ENCODE data around the gene EGLN3. TPM values are rescaled to one million over a fixed set of nuclear protein-coding genes. Genes with fewer than 3 reads are reported as not detected.

The EGLN3 gene
- total and polyA plus RNA-seq, 2 of the 13 experiments (the other 11 are each of a cell fraction or from before 2014, with no cell fraction given): 0.18 to 27.3 TPM

DNA sequence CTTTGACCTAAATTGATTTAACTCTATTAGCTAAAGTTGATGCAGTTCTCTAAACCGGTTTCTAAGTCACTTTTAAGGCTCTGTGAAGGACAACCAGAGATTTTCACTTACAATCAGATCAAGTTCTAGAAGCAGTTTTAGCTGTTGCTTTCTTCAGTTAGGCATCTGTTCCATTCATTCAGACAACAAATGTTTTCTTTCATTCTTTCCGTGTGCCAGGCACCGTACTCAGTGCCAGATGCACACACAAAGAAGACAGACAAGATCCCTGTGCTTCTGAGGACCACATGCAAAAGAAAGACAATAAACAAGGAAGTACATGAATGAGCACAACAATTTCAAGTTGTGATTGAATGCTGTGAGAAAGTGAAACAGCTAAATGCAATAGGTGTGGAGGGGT is 11.1 kb upstream of the EGLN3 start:
- in situ Hi-C loops (cut with HindIII; ENCODE audit: extremely low pct_ligation_motif_present, low pct_unique_long_range_greater_than_20kb): no loop called here
- CTCF ChIA-PET (ENCODE audit: low intra/inter-chr PET ratio, low total read pairs): no interaction called here
- TF ChIP-seq SYNCRIP (IDR thresholded peaks at IDR 0.05; ENCODE audit: insufficient read depth, low read depth, low read length) (no peak), ZNF614 (CRISPR knock-in tag; IDR thresholded peaks at IDR 0.05; ENCODE audit: borderline replicate concordance) (no peak), PITX1 (CRISPR knock-in tag; IDR thresholded peaks at IDR 0.05) (no peak), ZNF768 (CRISPR knock-in tag; IDR thresholded peaks at IDR 0.05) (no peak), TP53 (CRISPR knock-in tag; conservative IDR thresholded peaks at IDR 0.05) (no peak), AGO2 (optimal IDR thresholded peaks at IDR 0.05; ENCODE audit: low read depth, low read length) (no peak), TARDBP (CRISPR knock-in tag; IDR thresholded peaks at IDR 0.05) (no peak), ZKSCAN1 (IDR thresholded peaks at IDR 0.05; ENCODE audit: low read length) (no peak), ATF7-NPFF (CRISPR knock-in tag; IDR thresholded peaks at IDR 0.05; ENCODE audit: low read depth) (no peak), ZNF430 (CRISPR knock-in tag; IDR thresholded peaks at IDR 0.05) (no peak), ELF1 (CRISPR knock-in tag; IDR thresholded peaks at IDR 0.05) (no peak), ISL2 (CRISPR knock-in tag; IDR thresholded peaks at IDR 0.05) (no peak)
- TF ChIP-seq, protein P1, sequence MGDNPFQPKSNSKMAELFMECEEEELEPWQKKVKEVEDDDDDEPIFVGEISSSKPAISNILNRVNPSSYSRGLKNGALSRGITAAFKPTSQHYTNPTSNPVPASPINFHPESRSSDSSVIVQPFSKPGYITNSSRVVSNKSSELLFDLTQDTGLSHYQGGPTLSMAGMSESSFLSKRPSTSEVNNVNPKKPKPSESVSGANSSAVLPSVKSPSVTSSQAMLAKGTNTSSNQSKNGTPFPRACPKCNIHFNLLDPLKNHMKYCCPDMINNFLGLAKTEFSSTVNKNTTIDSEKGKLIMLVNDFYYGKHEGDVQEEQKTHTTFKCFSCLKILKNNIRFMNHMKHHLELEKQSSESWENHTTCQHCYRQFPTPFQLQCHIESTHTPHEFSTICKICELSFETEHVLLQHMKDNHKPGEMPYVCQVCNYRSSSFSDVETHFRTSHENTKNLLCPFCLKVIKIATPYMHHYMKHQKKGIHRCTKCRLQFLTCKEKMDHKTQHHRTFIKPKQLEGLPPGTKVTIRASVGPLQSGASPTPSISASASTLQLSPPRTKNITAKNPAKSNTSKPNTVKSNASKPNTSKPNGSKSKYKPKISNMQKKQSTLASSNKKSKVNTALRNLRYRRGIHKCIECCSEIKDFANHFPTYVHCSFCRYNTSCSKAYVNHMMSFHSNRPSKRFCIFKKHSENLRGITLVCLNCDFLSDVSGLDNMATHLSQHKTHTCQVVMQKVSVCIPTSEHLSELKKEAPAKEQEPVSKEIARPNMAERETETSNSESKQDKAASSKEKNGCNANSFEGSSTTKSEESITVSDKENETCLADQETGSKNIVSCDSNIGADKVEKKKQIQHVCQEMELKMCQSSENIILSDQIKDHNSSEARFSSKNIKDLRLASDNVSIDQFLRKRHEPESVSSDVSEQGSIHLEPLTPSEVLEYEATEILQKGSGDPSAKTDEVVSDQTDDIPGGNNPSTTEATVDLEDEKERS (CRISPR knock-in tag; IDR thresholded peaks at IDR 0.05): no peak
- TF ChIP-seq, protein P2, sequence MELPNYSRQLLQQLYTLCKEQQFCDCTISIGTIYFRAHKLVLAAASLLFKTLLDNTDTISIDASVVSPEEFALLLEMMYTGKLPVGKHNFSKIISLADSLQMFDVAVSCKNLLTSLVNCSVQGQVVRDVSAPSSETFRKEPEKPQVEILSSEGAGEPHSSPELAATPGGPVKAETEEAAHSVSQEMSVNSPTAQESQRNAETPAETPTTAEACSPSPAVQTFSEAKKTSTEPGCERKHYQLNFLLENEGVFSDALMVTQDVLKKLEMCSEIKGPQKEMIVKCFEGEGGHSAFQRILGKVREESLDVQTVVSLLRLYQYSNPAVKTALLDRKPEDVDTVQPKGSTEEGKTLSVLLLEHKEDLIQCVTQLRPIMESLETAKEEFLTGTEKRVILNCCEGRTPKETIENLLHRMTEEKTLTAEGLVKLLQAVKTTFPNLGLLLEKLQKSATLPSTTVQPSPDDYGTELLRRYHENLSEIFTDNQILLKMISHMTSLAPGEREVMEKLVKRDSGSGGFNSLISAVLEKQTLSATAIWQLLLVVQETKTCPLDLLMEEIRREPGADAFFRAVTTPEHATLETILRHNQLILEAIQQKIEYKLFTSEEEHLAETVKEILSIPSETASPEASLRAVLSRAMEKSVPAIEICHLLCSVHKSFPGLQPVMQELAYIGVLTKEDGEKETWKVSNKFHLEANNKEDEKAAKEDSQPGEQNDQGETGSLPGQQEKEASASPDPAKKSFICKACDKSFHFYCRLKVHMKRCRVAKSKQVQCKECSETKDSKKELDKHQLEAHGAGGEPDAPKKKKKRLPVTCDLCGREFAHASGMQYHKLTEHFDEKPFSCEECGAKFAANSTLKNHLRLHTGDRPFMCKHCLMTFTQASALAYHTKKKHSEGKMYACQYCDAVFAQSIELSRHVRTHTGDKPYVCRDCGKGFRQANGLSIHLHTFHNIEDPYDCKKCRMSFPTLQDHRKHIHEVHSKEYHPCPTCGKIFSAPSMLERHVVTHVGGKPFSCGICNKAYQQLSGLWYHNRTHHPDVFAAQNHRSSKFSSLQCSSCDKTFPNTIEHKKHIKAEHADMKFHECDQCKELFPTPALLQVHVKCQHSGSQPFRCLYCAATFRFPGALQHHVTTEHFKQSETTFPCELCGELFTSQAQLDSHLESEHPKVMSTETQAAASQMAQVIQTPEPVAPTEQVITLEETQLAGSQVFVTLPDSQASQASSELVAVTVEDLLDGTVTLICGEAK (IDR thresholded peaks at IDR 0.05): no peak
- TF ChIP-seq, protein P2 (CRISPR knock-in tag; IDR thresholded peaks at IDR 0.05): no peak

More for the DNA sequence above, 11.1 kb upstream of the EGLN3 start:
- no peak for FAIRE-seq
- H3K4me1 ChIP-seq (ENCODE audit: insufficient read depth, low read length): no peaks in the 10 kb centered on the region
- no peaks in the 10 kb centered on the region for H3K79me2 ChIP-seq (ENCODE audit: insufficient read depth, low read length)
- no peak overlapping the region for H3K4me2 ChIP-seq (ENCODE audit: low read depth, low read length)
- H3K9me3 ChIP-seq (ENCODE audit: low read length): no peaks in the 10 kb centered on the region
- BruUV-seq (replicated peaks): no TSS peak
- no peak overlapping the region for H3K4me3 ChIP-seq (replicated peaks in 1 of 3; ENCODE audit: insufficient read depth in 1 of 3, low read depth in 2 of 3, low read length in 3 of 3)
- H4K20me1 ChIP-seq (ENCODE audit: insufficient read depth, low read length): no peaks in the 10 kb centered on the region
- POLR2A ChIA-PET: no interaction called here
- ATAC-seq: no peak
- peaks cover 2 to 16% of the 10 kb centered on the region in 2 experiments; a peak in 3 of 5 replicates for H3K27me3 ChIP-seq (ENCODE audit: control insufficient read depth in 1 of 2, insufficient read depth in 2 of 2, low read length in 2 of 2)
- no peak overlapping the region for H2AFZ ChIP-seq (ENCODE audit: low read length)
- intact Hi-C loops (cut with micrococcal nuclease; ENCODE audit: unreplicated experiment): no loop called here
- no peak overlapping the region for H3K27ac ChIP-seq (ENCODE audit: extremely low read length, insufficient read depth, low read length)
- no peak for DNase-seq (ENCODE audit: low spot score)
- H3K9ac ChIP-seq (ENCODE audit: insufficient read depth, low read depth, low read length): no peak overlapping the region
- 73% methylated on average over 3 of the region's 3 CpGs for WGBS (ENCODE audit: low lambda C conversion rate)
- no peaks in the 10 kb centered on the region for H3K36me3 ChIP-seq (replicated peaks in 1 of 2; ENCODE audit: control insufficient read depth in 1 of 2, insufficient read depth in 2 of 2, low read length in 2 of 2)
